CD4-positive, CD25-positive, alpha-beta regulatory T cell (primary cell): ENCODE results near the gene BIRC7. TPM values are rescaled to one million over a fixed set of nuclear protein-coding genes. Genes with fewer than 3 reads are reported as not detected.

Experiments used
- ATAC-seq, 2 donors: fragments of 150-1000 bp; cut with Tn5 transposase; one replicate each; pipeline ENCODE4 v1.10.0; 2021; ENCODE audit warnings: low read depth in 2 of 2, moderate number of reproducible peaks in 2 of 2, moderate library complexity in 1 of 2
- DNase-seq, 3 donors: peaks; one replicate each; pipeline versions ENCODE4 v3.0.0 to v3.0.0-alpha.2; 2012 to 2022; ENCODE audit warnings: mixed read lengths in 1 of 3
- H3K27ac ChIP-seq: one replicate; pipeline ENCODE4 v1.7.0; 2013; ENCODE audit warnings: mild to moderate bottlenecking, low read length; ENCODE audit not compliant: insufficient read depth, poor library complexity, severe bottlenecking
- H3K27me3 ChIP-seq: one replicate; pipeline ENCODE4 v1.7.0; 2013; ENCODE audit warnings: low read length; ENCODE audit not compliant: control insufficient read depth, insufficient read depth
- H3K36me3 ChIP-seq: one replicate; pipeline ENCODE4 v1.7.0; 2013; ENCODE audit warnings: mild to moderate bottlenecking, low read length, moderate library complexity; ENCODE audit not compliant: control insufficient read depth, insufficient read depth
- H3K4me1 ChIP-seq: 2 replicates; pipeline ENCODE4 v1.7.0; 2013; ENCODE audit warnings: mild to moderate bottlenecking, low read length; ENCODE audit not compliant: insufficient read depth, control insufficient read depth, poor library complexity, severe bottlenecking
- H3K4me3 ChIP-seq: one replicate; pipeline ENCODE4 v1.7.0; 2013; ENCODE audit warnings: low read depth, mild to moderate bottlenecking, low read length, moderate library complexity
- H3K9me3 ChIP-seq, 2 experiments: 1 replicate in 1 of 2; 2 replicates in 1 of 2; pipeline ENCODE4 v1.7.0; 2013; ENCODE audit warnings: low read length in 2 of 2, mild to moderate bottlenecking in 1 of 2, moderate library complexity in 1 of 2; ENCODE audit not compliant: control insufficient read depth in 2 of 2
- H3K27ac Mint-ChIP-seq, 3 donors: one replicate each; pipeline ENCODE4 v1.8.0; 2020 to 2022; ENCODE audit warnings: mild to moderate bottlenecking in 3 of 3, mixed read lengths in 3 of 3, moderate library complexity in 2 of 3
- H3K27me3 Mint-ChIP-seq: one replicate; pipeline ENCODE4 v1.8.0; 2022; ENCODE audit warnings: mild to moderate bottlenecking, mixed read lengths
- H3K36me3 Mint-ChIP-seq: one replicate; pipeline ENCODE4 v1.8.0; 2020; ENCODE audit warnings: mixed read lengths
- H3K4me1 Mint-ChIP-seq, 4 donors: one replicate each; pipeline ENCODE4 v1.8.0; 2020 to 2022; ENCODE audit warnings: mixed read lengths in 4 of 4, mild to moderate bottlenecking in 1 of 4
- H3K4me3 Mint-ChIP-seq, 4 donors: one replicate each; pipeline ENCODE4 v1.8.0; 2020 to 2022; ENCODE audit warnings: mild to moderate bottlenecking in 4 of 4, mixed read lengths in 4 of 4, moderate library complexity in 3 of 4
- H3K9me3 Mint-ChIP-seq, 7 donors: one replicate each; pipeline ENCODE4 v1.8.0; 2020 to 2022; ENCODE audit warnings: mixed read lengths in 7 of 7, mild to moderate bottlenecking in 3 of 7, moderate library complexity in 2 of 7
- polyA plus RNA-seq, 4 donors: library from polyadenylated mRNA; unstranded; fragments of 300-500 nt; fragmentation: Illumina TruSeq; gene quantifications; one replicate each; pipeline ENCODE4 v1.2.3, GENCODE V29; 2021
- total RNA-seq: library from RNA; stranded (reverse); gene quantifications from one replicate; pipeline ENCODE4 v1.2.3, GENCODE V29; 2022

Gene BIRC7
- total and polyA plus RNA-seq, 5 donors from 2014 or later, result not detected

- no peak overlapping the region for H3K4me3 ChIP-seq
These were observed 17.9 kb downstream of the BIRC7 start for GRCh38 chr20:63253438-63254231.

DNA sequence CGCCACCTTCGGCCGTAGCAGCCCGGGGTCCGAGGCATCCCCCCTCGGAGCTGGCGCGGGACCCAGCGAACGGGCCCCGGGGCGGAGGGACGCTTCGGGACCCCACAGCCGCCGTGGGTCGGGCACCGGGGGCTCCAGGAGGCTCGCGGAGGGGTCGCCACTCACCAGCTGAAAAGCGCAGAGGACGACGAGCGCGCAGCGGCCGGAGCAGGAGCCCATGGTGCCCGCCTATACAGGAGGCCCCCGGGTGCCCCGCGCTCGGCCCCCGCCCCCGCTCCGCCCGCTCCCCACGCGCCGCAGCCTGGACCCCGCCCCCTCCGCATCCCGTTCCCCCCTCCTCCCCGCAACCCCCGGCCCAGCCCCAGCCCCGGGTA is 18.5 kb downstream of the BIRC7 start, which contains the start of gene NKAIN4:
TSS of gene NKAIN4 (minus strand) at position 232 of the 374 bp plus-strand sequence. CDS start at position 219, 13 bp downstream.
- no peak within 1 kb of the TSS for H3K27ac ChIP-seq
- peaks cover 0 to 11% (median 3%) of the 10 kb centered on the region in 4 donors for H3K4me1 Mint-ChIP-seq
- H3K9me3 ChIP-seq, result no peaks in the 10 kb centered on the region
- peaks cover 38% of the 10 kb centered on the region for H3K27me3 Mint-ChIP-seq
- H3K4me3 Mint-ChIP-seq, result peak within 1 kb of the TSS in 1 of 4 donors; percentile 16
- no peaks in the 10 kb centered on the region for H3K36me3 ChIP-seq
- no peak for ATAC-seq
- H3K4me1 ChIP-seq, result no peaks in the 10 kb centered on the region
- no peak within 1 kb of the TSS for H3K27ac Mint-ChIP-seq
- no peaks in the 10 kb centered on the region for H3K9me3 Mint-ChIP-seq
- H3K27me3 ChIP-seq, result peaks cover 7% of the 10 kb centered on the region
- no peak for DNase-seq
- no peak within 1 kb of the TSS for H3K4me3 ChIP-seq
- no peaks in the 10 kb centered on the region for H3K36me3 Mint-ChIP-seq

More at GRCh38 chr20:63253438-63254231, 17.9 kb downstream of the BIRC7 start:
- DNase-seq (no peak), ATAC-seq (no peak)
- no peak overlapping the region for H3K27ac Mint-ChIP-seq
- no peak overlapping the region for H3K27ac ChIP-seq
- no peaks in the 10 kb centered on the region for H3K9me3 ChIP-seq
- peaks cover 38% of the 10 kb centered on the region for H3K27me3 Mint-ChIP-seq
- H3K4me3 Mint-ChIP-seq, result peak overlapping the region in 1 of 4 donors; percentile 16
- no peaks in the 10 kb centered on the region for H3K4me1 ChIP-seq
- H3K36me3 Mint-ChIP-seq, result no peaks in the 10 kb centered on the region
- peaks cover 0 to 11% (median 3%) of the 10 kb centered on the region in 4 donors for H3K4me1 Mint-ChIP-seq
- H3K36me3 ChIP-seq, result no peaks in the 10 kb centered on the region
- H3K27me3 ChIP-seq, result peaks cover 7% of the 10 kb centered on the region
- H3K9me3 Mint-ChIP-seq, result no peaks in the 10 kb centered on the region

DNA sequence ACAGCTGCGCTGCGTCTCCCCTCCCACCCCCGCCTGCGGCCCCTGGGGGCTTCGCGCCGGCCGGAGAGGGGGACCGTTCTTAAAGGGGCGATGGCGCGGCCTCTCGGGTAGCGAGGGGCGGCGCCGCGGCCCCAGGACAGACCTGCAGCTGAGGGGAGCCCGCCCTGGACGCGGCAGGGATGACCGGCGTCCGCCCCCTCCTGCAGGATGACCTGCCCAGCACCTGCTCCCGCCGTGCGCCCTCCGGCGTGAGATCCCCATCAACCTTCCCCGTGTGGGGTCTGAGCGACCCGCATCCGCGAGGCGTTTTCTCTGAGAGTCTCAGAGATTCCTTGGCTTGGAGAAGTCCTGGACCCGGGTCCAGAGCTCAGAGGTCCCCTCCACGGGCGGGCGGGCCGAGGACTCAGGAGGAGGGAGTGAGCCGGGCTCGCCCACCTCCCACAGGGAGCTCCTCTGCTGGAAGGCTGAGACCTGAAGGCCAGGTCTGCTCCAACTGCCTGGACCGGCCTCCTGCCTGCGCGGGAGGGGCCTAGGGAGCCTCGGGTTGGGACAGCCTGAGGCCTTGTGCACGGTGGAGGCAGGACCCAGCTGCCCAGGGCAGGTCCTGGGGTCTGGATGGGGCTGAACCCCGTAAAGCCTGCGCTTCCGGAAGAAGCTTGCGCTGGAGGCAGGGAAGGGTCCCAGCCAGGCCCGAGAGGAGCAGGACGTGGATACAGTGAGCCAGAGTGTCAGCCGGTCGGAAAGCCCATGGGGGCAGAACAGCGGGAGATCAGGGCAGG is 19.1 kb downstream of the BIRC7 start:
- peaks cover 41% of the 10 kb centered on the region for H3K27me3 Mint-ChIP-seq
- H3K27ac Mint-ChIP-seq, result no peak overlapping the region
- no peak overlapping the region for H3K27ac ChIP-seq
- H3K36me3 Mint-ChIP-seq, result no peaks in the 10 kb centered on the region
- ATAC-seq (no peak), DNase-seq (no peak)
- H3K4me3 ChIP-seq, result no peak overlapping the region
- H3K4me1 Mint-ChIP-seq, result peaks cover 0 to 11% (median 3%) of the 10 kb centered on the region in 4 donors
- no peaks in the 10 kb centered on the region for H3K36me3 ChIP-seq
- peaks cover 7% of the 10 kb centered on the region for H3K27me3 ChIP-seq
- no peak overlapping the region for H3K4me3 Mint-ChIP-seq
- no peaks in the 10 kb centered on the region for H3K4me1 ChIP-seq
- H3K9me3 Mint-ChIP-seq, result no peaks in the 10 kb centered on the region
- H3K9me3 ChIP-seq, result no peaks in the 10 kb centered on the region

GRCh38 chr20:63255931-63256704 is 20.4 kb downstream of the BIRC7 start:
- Mint-ChIP-seq H3K4me3 (no peak overlapping the region), H3K27ac (no peak overlapping the region), H3K4me1 (peaks cover 0 to 11% (median 3%) of the 10 kb centered on the region in 4 donors), H3K9me3 (no peaks in the 10 kb centered on the region), H3K27me3 (peaks cover 42% of the 10 kb centered on the region), H3K36me3 (no peaks in the 10 kb centered on the region)
- H3K4me3 ChIP-seq, result no peak overlapping the region
- ATAC-seq, result no peak
- H3K4me1 ChIP-seq, result no peaks in the 10 kb centered on the region
- H3K27me3 ChIP-seq, result peaks cover 7% of the 10 kb centered on the region
- DNase-seq, result no peak
- H3K27ac ChIP-seq, result no peak overlapping the region
- no peaks in the 10 kb centered on the region for H3K9me3 ChIP-seq
- no peaks in the 10 kb centered on the region for H3K36me3 ChIP-seq

GRCh38 chr20:63256954-63257353 is 21.2 kb downstream of the BIRC7 start:
- ATAC-seq (no peak), DNase-seq (no peak)
- H3K27ac ChIP-seq, result no peak overlapping the region
- H3K9me3 Mint-ChIP-seq, result no peaks in the 10 kb centered on the region
- peaks cover 7% of the 10 kb centered on the region for H3K27me3 ChIP-seq
- H3K4me1 Mint-ChIP-seq, result peaks cover 0 to 11% (median 3%) of the 10 kb centered on the region in 4 donors
- H3K27ac Mint-ChIP-seq, result no peak overlapping the region
- no peaks in the 10 kb centered on the region for H3K36me3 Mint-ChIP-seq
- H3K4me3 Mint-ChIP-seq, result no peak overlapping the region
- no peaks in the 10 kb centered on the region for H3K9me3 ChIP-seq
- H3K36me3 ChIP-seq, result no peaks in the 10 kb centered on the region
- H3K27me3 Mint-ChIP-seq, result peaks cover 34% of the 10 kb centered on the region
- no peak overlapping the region for H3K4me3 ChIP-seq
- peaks cover under 1% of the 10 kb centered on the region for H3K4me1 ChIP-seq

- Mint-ChIP-seq H3K4me3 (no peak overlapping the region), H3K27ac (no peak overlapping the region), H3K4me1 (peaks cover 0 to 13% (median 3%) of the 10 kb centered on the region in 4 donors), H3K9me3 (no peaks in the 10 kb centered on the region), H3K36me3 (no peaks in the 10 kb centered on the region), H3K27me3 (peaks cover 27% of the 10 kb centered on the region)
- no peak for ATAC-seq
- H3K27me3 ChIP-seq, result peaks cover 6% of the 10 kb centered on the region
- H3K27ac ChIP-seq, result no peak overlapping the region
- H3K9me3 ChIP-seq, result no peaks in the 10 kb centered on the region
- peaks cover 7% of the 10 kb centered on the region for H3K4me1 ChIP-seq
- no peaks in the 10 kb centered on the region for H3K36me3 ChIP-seq
- H3K4me3 ChIP-seq, result no peak overlapping the region
- no peak for DNase-seq
These were observed 21.9 kb downstream of the BIRC7 start for GRCh38 chr20:63257629-63258028.

GRCh38 chr20:63258781-63259180 is 23.1 kb downstream of the BIRC7 start:
- Histone ChIP-seq H3K27me3 (peaks cover 3% of the 10 kb centered on the region), H3K4me3 (no peak overlapping the region), H3K27ac (no peak overlapping the region), H3K36me3 (no peaks in the 10 kb centered on the region), H3K9me3 (no peaks in the 10 kb centered on the region), H3K4me1 (peaks cover 7% of the 10 kb centered on the region)
- Mint-ChIP-seq H3K4me3 (no peak overlapping the region), H3K27me3 (peaks cover 21% of the 10 kb centered on the region), H3K36me3 (no peaks in the 10 kb centered on the region), H3K27ac (no peak overlapping the region), H3K9me3 (no peaks in the 10 kb centered on the region), H3K4me1 (peaks cover 0 to 7% (median 3%) of the 10 kb centered on the region in 4 donors)
- no peak for ATAC-seq
- no peak for DNase-seq
